Stimulated activated naive B cell treated with anti-CD40 and anti-IgM and Interleukin-4, amounts not matched to agents 10 μg/mL and 1 μg/mL and 100 μg/mL, for 72 hours (primary cell): Measurements from ENCODE around the gene RIN3.

Experiments
- ATAC-seq, 2 donors: fragments of 150-1000 bp; cut with Tn5 transposase; replicated peaks; 2 replicates each; pipeline ENCODE4 v1.10.0; 2021; ENCODE audit warnings: moderate library complexity in 1 of 2
- DNase-seq: peaks from one replicate; pipeline ENCODE4 v3.0.0; 2021
- H3K27ac Mint-ChIP-seq: one replicate; pipeline ENCODE4 v1.8.0; 2022; ENCODE audit warnings: mild to moderate bottlenecking, mixed read lengths
- H3K27me3 Mint-ChIP-seq, 2 donors: one replicate each; pipeline ENCODE4 v1.8.0; 2022; ENCODE audit warnings: mixed read lengths in 2 of 2
- H3K36me3 Mint-ChIP-seq, 2 donors: one replicate each; pipeline ENCODE4 v1.8.0; 2022; ENCODE audit warnings: mixed read lengths in 2 of 2, mild to moderate bottlenecking in 1 of 2
- H3K4me1 Mint-ChIP-seq, 2 donors: one replicate each; pipeline ENCODE4 v1.8.0; 2022; ENCODE audit warnings: mixed read lengths in 2 of 2, mild to moderate bottlenecking in 1 of 2
- H3K4me3 Mint-ChIP-seq, 2 donors: one replicate each; pipeline ENCODE4 v1.8.0; 2022; ENCODE audit warnings: mild to moderate bottlenecking in 2 of 2, mixed read lengths in 2 of 2, moderate library complexity in 1 of 2
- H3K9me3 Mint-ChIP-seq, 2 donors: one replicate each; pipeline ENCODE4 v1.8.0; 2022; ENCODE audit warnings: mixed read lengths in 2 of 2, mild to moderate bottlenecking in 1 of 2

Gene RIN3

DNA sequence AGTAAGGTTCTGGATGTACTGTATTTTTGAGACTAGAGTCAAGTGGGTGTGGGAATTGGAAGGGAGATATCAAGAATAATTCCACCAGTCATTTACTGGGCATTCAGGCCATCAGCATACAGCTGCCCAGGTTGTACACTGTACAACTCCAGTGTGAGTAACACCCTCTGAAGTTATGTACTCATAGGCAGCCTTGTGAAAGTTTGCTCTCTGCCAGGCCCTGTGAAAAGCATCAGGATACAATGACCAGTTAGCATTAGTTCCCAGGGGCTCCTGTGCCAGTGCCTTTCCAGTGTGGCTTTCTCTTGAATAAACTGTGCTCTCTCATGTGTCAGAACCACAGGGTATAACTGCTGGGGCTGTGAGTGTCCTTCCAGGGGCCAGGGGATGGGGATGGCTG lies 145.1 kb downstream of the RIN3 start:
- Mint-ChIP-seq H3K36me3 (peaks cover 72 to 95% of the 10 kb centered on the region in 2 donors), H3K27me3 (no peaks in the 10 kb centered on the region), H3K27ac (peak overlapping the region; percentile 97), H3K4me1 (peaks cover 81 to 93% of the 10 kb centered on the region in 2 donors), H3K9me3 (peaks cover 0 to 2% of the 10 kb centered on the region in 2 donors), H3K4me3 (peak overlapping the region; percentile 32 to 85)
- DNase-seq (no peak), ATAC-seq (no peak)

DNA sequence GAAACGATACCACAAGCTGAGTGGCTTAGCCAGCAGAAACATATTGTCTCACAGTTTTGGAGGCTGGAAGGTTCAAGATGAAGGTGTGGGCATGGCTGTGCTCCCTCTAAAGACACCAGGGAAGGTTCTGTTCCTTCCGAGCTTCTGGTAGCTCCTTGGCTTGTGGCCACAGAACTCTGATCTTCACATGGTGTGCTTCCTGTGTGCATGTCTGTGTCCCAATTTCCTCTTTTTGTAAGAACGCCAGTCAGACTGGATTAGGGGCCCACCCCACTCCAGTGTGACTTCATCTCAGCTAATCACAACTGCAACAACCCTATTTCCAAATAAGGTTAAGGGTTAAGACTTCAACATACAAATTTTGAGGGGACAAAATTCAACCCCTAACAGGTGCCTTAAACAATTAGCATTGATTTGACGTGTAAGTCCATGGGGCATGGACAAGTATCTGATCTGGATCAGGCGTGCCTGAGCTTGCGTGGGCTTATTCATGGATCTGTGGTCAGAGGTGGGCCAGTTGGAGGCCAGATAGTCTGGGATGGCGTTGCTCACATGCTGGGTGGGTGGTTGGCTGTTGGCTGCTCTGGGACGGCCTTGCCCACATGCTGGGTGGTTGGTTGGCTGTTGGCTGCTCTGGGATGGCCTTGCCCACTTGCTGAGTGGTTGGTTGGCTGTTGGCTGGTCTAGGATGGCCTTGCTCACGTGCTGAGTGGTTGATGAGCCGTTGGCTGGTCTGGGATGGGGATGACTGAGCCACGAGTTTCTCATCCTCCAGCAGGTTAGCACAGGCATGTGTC lies 146.4 kb downstream of the RIN3 start:
- ATAC-seq (peak; percentile 73 to 77), DNase-seq (peak; percentile 51)
- no peaks in the 10 kb centered on the region for H3K27me3 Mint-ChIP-seq
- peaks cover 0 to 2% of the 10 kb centered on the region in 2 donors for H3K9me3 Mint-ChIP-seq
- peak overlapping the region; percentile 24 to 46 for H3K4me3 Mint-ChIP-seq
- peaks cover 84 to 95% of the 10 kb centered on the region in 2 donors for H3K4me1 Mint-ChIP-seq
- peaks cover 77 to 96% of the 10 kb centered on the region in 2 donors for H3K36me3 Mint-ChIP-seq
- H3K27ac Mint-ChIP-seq = peak overlapping the region; percentile 97

DNA sequence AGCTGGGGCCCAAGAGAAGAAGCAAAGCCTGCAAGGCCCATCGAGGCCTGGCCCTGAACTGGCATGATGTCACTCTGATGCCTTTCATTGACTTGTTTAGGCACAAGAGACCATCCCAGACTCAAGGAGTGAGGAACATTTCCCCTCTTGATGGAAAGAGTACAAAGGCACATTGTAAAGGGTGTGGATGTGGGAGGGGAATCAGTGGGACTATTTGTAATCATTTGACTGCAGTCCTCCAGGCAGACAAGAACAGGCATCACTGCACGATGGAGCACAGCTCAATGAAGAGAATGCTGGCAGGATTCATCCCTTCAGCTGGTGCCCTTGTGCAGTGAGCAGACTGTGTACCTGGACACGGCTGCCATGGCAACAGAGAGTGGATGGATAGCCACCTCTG lies 147.0 kb downstream of the RIN3 start:
- no peak overlapping the region for H3K4me3 Mint-ChIP-seq
- peak overlapping the region; percentile 97 for H3K27ac Mint-ChIP-seq
- H3K9me3 Mint-ChIP-seq = peaks cover 0 to 2% of the 10 kb centered on the region in 2 donors
- H3K36me3 Mint-ChIP-seq = peaks cover 76 to 93% of the 10 kb centered on the region in 2 donors
- DNase-seq (no peak), ATAC-seq (no peak)
- H3K27me3 Mint-ChIP-seq = no peaks in the 10 kb centered on the region
- peaks cover 81 to 95% of the 10 kb centered on the region in 2 donors for H3K4me1 Mint-ChIP-seq

DNA sequence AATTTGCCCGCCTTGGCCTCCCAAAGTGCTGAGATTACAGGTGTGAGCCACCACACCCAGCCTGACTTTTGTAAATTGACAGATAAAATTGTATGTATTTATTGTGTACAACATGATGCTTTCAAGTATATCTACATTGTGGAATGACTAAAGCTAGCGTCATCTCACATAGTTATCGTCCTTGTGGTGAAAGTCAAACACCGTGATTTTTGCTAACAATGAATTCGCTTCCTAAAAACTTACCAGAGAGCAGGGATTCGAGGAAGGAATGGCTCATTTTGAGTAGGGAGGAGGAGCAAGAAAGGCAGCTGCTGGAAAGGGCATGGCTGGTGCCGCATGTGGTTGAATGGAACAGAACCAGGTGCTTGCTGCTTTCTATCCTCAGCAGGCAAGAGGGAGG lies 149.5 kb downstream of the RIN3 start:
- Mint-ChIP-seq H3K4me1 (peaks cover 75 to 95% of the 10 kb centered on the region in 2 donors), H3K36me3 (peaks cover 73 to 90% of the 10 kb centered on the region in 2 donors), H3K27ac (peak overlapping the region; percentile 92), H3K4me3 (peak overlapping the region; percentile 22 to 48), H3K27me3 (no peaks in the 10 kb centered on the region), H3K9me3 (peaks cover 0 to 2% of the 10 kb centered on the region in 2 donors)
- DNase-seq (no peak), ATAC-seq (no peak)

DNA sequence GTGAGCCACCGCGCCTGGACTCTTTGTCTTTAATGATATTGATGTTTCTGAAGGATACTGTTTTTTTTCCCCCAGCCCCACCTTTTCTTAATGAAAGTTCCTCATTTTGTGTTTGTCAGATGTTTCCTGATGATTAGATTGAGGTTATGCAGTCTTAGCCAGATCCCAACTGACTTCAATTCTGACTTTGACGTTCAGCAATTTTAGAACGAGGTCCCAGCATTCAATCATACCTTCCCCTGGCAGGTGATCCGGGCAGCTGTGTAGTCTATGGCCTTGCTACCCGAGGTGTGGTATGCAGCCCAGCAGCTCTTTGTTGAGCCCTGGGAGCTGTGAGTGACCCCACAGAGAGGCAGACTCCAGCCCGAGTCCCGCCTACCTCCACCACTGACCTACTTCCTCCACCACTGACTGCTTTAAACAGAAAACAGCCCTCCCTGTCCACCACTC lies 152.1 kb downstream of the RIN3 start:
- Mint-ChIP-seq H3K4me3 (peak overlapping the region; percentile 74 to 75), H3K27ac (peak overlapping the region; percentile 95), H3K27me3 (no peaks in the 10 kb centered on the region), H3K4me1 (peaks cover 73 to 95% of the 10 kb centered on the region in 2 donors), H3K36me3 (peaks cover 74 to 89% of the 10 kb centered on the region in 2 donors), H3K9me3 (peaks cover 0 to 2% of the 10 kb centered on the region in 2 donors)
- peak; percentile 54 for DNase-seq
- ATAC-seq = peak; percentile 17 to 41

DNA sequence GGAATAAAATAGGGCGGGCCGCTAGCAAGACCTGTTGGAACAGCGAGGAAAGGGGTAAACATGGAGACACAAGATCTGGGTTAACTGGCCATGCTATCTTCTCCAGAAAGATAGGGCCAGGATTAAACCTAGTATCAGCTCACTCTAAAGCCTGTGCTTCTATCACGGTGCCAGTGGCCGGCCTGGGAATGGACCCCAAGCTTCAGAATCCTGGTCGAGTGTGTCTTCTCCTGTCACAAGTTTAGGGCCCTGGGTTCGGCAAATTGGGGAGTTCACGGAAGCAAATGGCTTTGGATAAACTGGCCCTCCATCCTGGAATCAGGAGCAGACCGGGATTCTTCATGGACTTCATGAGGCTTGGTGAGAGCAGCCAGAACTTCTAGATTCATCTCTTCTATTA lies 152.7 kb downstream of the RIN3 start:
- no peak for DNase-seq
- Mint-ChIP-seq H3K27me3 (no peaks in the 10 kb centered on the region), H3K36me3 (peaks cover 75 to 89% of the 10 kb centered on the region in 2 donors), H3K27ac (peak overlapping the region; percentile 95), H3K9me3 (peaks cover 0 to 2% of the 10 kb centered on the region in 2 donors), H3K4me1 (peaks cover 73 to 97% of the 10 kb centered on the region in 2 donors), H3K4me3 (peak overlapping the region; percentile 74 to 75)
- no peak for ATAC-seq

DNA sequence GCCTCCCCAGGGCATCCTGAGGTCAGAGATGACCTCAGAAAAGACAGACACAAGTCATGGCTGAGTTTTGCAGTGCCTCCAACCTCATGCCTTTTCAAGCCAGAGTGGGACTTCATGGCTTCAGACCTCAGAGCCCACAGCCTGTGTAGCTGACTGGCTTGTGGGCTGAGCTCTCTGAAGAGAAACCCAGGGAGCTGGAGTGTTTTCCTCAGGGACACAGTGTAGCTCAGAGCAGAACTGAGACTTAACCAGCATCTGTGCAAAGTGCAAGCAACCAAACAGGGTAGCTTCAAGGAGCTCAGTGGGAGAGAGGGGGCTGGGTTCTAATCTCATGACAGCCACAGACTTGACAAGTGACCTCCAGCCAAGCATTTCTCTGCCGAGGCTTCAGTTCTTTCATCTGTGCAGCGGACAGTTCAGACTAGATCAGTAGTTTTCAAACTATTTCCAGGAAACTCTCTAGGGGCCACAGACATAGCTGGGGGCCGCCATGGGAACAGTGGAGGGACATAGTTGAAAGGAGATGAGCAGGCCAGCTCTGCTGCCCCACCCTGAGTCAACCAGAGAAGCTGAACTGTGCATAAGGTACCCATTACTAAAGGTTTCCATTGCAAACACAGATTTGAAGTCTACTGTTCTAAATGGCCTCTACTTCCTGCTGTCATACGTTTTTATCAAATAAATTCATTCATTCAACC lies 154.8 kb downstream of the RIN3 start:
- H3K4me1 Mint-ChIP-seq = peaks cover 67 to 95% of the 10 kb centered on the region in 2 donors
- ATAC-seq = peak; percentile 71 to 79
- H3K9me3 Mint-ChIP-seq = no peaks in the 10 kb centered on the region
- DNase-seq = peak; percentile 74
- H3K36me3 Mint-ChIP-seq = peaks cover 68 to 84% of the 10 kb centered on the region in 2 donors
- peak overlapping the region; percentile 35 to 42 for H3K4me3 Mint-ChIP-seq
- peak overlapping the region; percentile 94 for H3K27ac Mint-ChIP-seq
- H3K27me3 Mint-ChIP-seq = no peaks in the 10 kb centered on the region

DNA sequence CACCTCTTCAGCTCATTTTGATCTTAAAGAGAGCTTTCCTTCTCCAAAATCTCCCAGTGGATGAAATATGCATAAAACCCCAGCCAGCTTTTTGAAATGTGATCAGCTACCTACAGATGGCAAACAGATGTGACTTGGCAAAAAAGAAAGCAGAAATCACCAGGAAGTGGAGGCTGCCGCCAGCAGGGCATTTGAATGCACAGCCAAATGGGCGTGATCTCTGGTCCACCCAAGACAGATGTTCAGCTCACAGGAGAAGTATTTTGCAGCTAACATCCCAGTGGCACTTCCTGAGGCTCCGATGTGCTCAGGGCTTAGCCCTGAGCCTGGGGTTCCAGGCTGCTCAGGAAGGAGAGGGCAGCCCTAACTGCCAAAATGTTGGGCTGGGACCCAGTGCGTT lies 156.6 kb downstream of the RIN3 start:
- peaks cover 67 to 92% of the 10 kb centered on the region in 2 donors for H3K4me1 Mint-ChIP-seq
- DNase-seq = no peak
- no peaks in the 10 kb centered on the region for H3K27me3 Mint-ChIP-seq
- no peak for ATAC-seq
- peak overlapping the region; percentile 85 for H3K27ac Mint-ChIP-seq
- H3K4me3 Mint-ChIP-seq = peak overlapping the region; percentile 36 to 37
- peaks cover 61 to 83% of the 10 kb centered on the region in 2 donors for H3K36me3 Mint-ChIP-seq
- H3K9me3 Mint-ChIP-seq = no peaks in the 10 kb centered on the region

DNA sequence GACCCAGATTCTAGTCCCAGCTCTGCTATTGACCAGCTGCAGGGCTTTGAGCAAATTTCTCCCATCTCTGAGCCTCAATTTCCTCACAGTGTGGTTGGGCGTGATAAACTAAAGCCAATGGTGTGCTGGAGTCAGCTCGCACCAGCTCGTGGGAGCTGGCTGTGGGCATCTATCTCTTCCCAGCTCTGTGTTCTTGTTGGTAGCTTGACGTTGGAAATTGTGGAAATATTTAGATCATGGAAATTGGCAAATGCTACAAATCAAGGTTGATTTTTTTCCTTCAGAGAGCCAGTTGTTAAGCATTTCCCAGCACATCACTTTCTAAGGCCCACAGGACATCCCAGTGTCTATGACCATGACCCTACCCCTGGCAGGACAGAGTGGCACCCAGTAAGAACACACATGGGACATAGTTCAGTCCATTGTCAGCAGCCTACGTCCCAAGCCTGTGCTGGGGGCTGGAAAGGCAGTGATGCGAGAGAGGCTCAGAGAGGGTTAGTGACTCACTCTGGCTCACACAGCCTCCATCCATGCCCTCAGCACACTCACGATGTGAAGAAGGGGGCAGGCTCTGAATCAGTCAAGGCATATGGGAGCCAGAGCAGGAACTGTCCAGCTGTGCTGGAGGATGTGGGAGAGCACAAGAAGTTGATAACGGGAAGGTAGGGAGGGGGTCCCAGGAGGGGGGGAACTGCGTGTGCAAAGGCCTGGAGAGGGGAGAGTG lies 157.2 kb downstream of the RIN3 start:
- H3K36me3 Mint-ChIP-seq = peaks cover 56 to 80% of the 10 kb centered on the region in 2 donors
- H3K9me3 Mint-ChIP-seq = no peaks in the 10 kb centered on the region
- ATAC-seq = no peak
- H3K4me3 Mint-ChIP-seq = peak overlapping the region in 1 of 2 donors; percentile 17
- H3K4me1 Mint-ChIP-seq = peaks cover 66 to 92% of the 10 kb centered on the region in 2 donors
- DNase-seq = no peak
- no peaks in the 10 kb centered on the region for H3K27me3 Mint-ChIP-seq
- peak overlapping the region; percentile 85 for H3K27ac Mint-ChIP-seq

DNA sequence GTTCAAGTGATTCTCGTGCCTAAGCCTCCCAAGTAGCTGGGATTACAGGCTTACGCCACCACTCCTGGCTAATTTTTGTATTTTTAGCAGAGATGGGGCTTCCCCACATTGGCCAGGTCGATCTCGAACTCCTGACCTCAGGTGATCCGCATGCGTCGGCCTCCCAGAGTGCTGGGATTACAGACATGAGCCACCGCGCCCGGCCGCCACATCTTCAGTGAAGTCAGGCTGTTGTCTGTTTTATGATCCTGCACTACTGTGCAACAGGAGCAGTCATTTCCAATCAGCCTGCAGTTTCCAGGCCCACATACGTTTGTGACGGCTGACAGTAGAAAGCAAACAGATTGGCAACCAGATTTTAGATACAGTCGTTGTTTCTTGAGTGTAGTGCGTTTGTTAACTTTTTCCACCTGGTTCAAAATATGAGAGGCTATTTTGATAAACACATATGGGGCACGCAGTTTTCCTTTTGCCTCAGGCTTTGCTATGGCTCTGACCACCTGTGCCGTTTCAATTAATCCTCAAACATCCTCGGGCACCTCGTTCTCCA lies 160.1 kb downstream of the RIN3 start:
- Mint-ChIP-seq H3K4me1 (peaks cover 73 to 92% of the 10 kb centered on the region in 2 donors), H3K36me3 (peaks cover 58 to 74% of the 10 kb centered on the region in 2 donors), H3K9me3 (peaks cover 4 to 10% of the 10 kb centered on the region in 2 donors), H3K27ac (peak overlapping the region; percentile 83), H3K27me3 (no peaks in the 10 kb centered on the region), H3K4me3 (peak overlapping the region in 1 of 2 donors; percentile 15)
- DNase-seq (no peak), ATAC-seq (no peak)

DNA sequence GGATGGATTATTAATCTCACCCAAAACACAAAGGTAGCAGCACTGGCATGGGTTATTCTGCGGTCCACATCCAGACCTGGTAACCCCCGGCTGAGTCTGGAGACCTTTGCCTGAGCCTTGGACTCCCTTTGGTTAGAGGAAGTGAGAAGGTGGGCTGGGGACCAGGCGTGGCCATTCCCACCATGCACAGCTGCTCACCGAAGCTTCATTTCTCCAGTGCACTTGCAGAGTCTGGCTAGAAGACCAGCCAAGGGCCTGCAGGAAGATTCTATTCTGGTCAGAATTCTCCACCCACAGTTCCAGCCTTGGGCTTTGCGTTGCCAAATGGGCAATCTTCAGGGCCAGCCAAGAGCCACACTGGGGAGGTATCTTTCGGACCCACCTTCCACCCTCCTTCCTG lies 161.8 kb downstream of the RIN3 start:
- Mint-ChIP-seq H3K36me3 (peaks cover 61 to 74% of the 10 kb centered on the region in 2 donors), H3K4me1 (peaks cover 63 to 88% of the 10 kb centered on the region in 2 donors), H3K27ac (peak overlapping the region; percentile 83), H3K27me3 (no peaks in the 10 kb centered on the region), H3K9me3 (peaks cover 4 to 11% of the 10 kb centered on the region in 2 donors), H3K4me3 (peak overlapping the region; percentile 46 to 53)
- DNase-seq (no peak), ATAC-seq (peak; percentile 10 to 11)

DNA sequence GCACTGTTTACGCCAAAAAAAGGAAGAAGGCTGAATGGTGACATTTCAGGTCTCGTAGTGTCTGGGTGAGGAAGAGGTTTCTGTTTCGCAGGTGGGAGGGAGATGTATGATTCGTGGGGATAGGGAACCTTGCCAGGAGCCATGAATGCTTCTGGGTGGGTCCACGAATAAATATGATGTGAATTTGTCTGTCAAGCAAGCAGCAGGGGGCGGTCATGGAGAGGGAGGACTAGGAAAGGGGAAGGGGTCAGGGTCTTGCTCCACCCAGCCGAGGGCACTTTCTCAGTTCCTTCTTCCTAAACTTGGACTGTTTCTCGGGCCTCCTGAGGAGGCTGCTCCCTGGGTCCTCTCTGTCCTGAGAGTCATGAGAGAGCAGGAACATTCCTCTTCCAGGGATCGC lies 162.4 kb downstream of the RIN3 start:
- Mint-ChIP-seq H3K27ac (peak overlapping the region; percentile 83), H3K4me1 (peaks cover 62 to 88% of the 10 kb centered on the region in 2 donors), H3K27me3 (no peaks in the 10 kb centered on the region), H3K36me3 (peaks cover 59 to 73% of the 10 kb centered on the region in 2 donors), H3K4me3 (peak overlapping the region; percentile 46 to 53), H3K9me3 (peaks cover 4 to 11% of the 10 kb centered on the region in 2 donors)
- ATAC-seq (peak in 1 of 2 donors; percentile 22), DNase-seq (peak; percentile 48)

DNA sequence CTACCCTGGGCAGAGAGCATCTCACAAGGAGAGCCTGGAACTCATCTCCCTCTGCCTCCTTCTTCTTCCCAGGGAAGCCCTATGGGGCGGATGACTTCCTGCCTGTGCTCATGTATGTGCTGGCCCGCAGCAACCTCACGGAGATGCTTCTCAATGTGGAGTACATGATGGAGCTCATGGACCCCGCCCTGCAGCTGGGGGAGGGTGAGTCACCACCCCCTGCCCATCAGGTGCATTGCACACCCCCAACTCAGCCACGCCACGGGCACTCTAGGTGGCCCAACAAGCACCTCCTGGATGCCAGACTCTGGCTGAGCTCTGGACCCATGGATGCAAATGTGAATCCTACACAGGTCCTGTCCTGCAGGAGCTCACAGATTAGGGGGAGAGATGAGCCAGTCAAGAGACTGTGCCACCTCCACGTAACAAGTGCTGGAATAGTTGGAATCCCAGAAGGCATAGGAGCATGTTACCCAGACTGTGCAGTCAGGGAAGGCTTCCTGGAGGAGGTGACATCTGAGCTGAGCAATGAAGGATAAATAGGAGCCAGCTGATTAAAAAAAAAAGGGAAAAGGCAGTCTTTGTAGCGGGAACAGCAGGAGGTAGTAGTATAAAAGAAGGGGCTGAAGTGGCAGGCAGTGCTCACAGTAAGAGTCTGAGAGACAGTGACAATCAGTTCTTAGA lies 163.0 kb downstream of the RIN3 start:
- Mint-ChIP-seq H3K36me3 (peaks cover 61 to 74% of the 10 kb centered on the region in 2 donors), H3K27ac (peak overlapping the region; percentile 83), H3K4me3 (peak overlapping the region; percentile 46 to 53), H3K27me3 (no peaks in the 10 kb centered on the region), H3K9me3 (peaks cover 4 to 11% of the 10 kb centered on the region in 2 donors), H3K4me1 (peaks cover 63 to 89% of the 10 kb centered on the region in 2 donors)
- ATAC-seq = peak; percentile 8 to 11
- DNase-seq = no peak
